Suprapubic skin (tissue), 3 donors: ENCODE results near the gene BHMT2.

ENCODE experiments used
- CTCF ChIP-seq, 2 donors: fragments of 200-600 bp in 1 of 2; fragments of 450-650 bp in 1 of 2; sonication (generic) in 1 of 2; IDR thresholded peaks; one replicate each; pipeline ENCODE4 v1.5.1; 2016 to 2019; ENCODE audit warnings: antibody characterized with exemption in 2 of 2, mild to moderate bottlenecking in 1 of 2, moderate library complexity in 1 of 2
- EP300 ChIP-seq: sonication (generic); formaldehyde crosslinking; IDR thresholded peaks from one replicate; pipeline ENCODE4 v1.6.1; 2017; ENCODE audit warnings: antibody characterized with exemption

DNA sequence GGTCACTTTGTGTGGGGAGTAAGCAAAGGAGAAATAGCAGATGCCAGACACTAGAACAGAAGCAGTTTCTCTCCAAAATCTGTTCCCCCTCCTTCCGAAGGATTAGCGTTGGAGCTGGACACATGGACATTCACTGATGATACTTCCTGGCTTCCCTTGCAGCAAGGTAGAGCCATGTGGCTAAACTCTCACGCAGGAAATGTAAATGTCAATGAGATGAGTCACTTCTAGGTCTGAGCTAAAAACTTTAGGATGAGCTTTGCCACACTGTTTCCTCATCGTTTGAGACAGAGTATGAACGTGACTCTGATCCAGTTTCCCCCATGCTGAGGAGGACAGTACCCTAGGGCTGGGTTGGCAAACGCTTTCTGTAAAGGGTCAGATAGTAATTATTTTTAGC is 5.1 kb downstream of the BHMT2 start:
- no peak for TF ChIP-seq EP300
- TF ChIP-seq CTCF (IDR thresholded peaks at IDR 0.05): no peak
